ENCODE measurements around the gene ARHGEF28. TPM values are rescaled to one million over a fixed set of nuclear protein-coding genes. Genes with fewer than 3 reads are reported as not detected.

Gene ARHGEF28
- total RNA-seq, 4 donors from 2014 or later = 9.8 to 18.7 (median 18.6) TPM

DNA sequence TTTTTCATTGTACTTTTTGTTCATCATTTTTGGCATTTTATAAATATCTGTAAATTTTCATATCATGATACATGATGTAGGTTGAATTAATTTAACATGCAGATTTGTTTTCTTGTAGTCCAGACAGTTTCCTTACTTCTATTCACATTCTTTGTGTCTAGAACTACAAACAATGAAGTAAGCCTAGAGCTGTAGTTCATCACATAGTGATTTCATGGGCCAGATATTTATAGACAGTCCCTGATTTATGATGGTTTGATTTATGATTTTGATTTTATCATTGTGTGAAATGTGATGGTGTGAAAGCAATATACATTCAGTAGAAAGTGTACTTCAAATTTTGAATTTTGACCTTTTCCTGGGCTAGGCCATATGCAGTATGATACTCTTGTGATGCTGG is 139.0 kb downstream of the ARHGEF28 start:
- no peaks in the 10 kb centered on the region for H3K36me3 ChIP-seq
- no peaks in the 10 kb centered on the region for H3K9me3 ChIP-seq
- intact Hi-C loops (cut with DNase I; ENCODE audit: low total_unique reads) (no loop called here), in situ Hi-C loops (cut with MboI; ENCODE audit: low pct_ligation_motif_present in 1 of 4, low pct_unique_long_range_greater_than_20kb in 1 of 4, low sequenced_read_pairs in 3 of 4) (no loop called here)
- TF ChIP-seq, protein P1, sequence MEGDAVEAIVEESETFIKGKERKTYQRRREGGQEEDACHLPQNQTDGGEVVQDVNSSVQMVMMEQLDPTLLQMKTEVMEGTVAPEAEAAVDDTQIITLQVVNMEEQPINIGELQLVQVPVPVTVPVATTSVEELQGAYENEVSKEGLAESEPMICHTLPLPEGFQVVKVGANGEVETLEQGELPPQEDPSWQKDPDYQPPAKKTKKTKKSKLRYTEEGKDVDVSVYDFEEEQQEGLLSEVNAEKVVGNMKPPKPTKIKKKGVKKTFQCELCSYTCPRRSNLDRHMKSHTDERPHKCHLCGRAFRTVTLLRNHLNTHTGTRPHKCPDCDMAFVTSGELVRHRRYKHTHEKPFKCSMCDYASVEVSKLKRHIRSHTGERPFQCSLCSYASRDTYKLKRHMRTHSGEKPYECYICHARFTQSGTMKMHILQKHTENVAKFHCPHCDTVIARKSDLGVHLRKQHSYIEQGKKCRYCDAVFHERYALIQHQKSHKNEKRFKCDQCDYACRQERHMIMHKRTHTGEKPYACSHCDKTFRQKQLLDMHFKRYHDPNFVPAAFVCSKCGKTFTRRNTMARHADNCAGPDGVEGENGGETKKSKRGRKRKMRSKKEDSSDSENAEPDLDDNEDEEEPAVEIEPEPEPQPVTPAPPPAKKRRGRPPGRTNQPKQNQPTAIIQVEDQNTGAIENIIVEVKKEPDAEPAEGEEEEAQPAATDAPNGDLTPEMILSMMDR (IDR thresholded peaks at IDR 0.05) = no peak
- TF ChIP-seq EP300 (IDR thresholded peaks at IDR 0.05; ENCODE audit: low read depth) (no peak), POLR2A (IDR thresholded peaks at IDR 0.05) (no peak), POLR2AphosphoS5 (IDR thresholded peaks at IDR 0.05) (no peak)
- H3K27ac ChIP-seq = no peak overlapping the region
- no peak for DNase-seq
- H3K4me1 ChIP-seq = no peaks in the 10 kb centered on the region
- no peaks in the 10 kb centered on the region for H3K27me3 ChIP-seq
- no peak overlapping the region for H3K4me3 ChIP-seq

DNA sequence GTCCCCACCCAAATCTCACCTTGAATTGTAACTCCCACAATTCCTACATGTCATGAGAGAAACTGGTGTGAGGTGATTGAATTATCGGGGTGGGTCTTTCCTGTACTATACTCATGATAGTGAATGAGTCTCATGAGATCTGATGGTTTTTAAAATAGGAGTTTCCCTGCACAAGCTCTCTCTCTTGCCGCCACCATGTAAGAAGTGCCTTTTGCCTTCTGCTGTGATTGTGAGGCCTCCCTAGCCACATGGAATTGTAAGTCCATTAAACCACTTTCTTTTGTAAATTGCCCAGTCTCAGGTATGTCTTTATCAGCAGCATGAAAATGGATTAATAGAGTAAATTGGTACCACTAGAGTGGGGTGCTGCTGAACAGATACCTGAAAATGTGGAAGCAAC is 140.9 kb downstream of the ARHGEF28 start:
- Histone ChIP-seq H3K4me3 (no peak overlapping the region), H3K4me1 (no peaks in the 10 kb centered on the region), H3K36me3 (no peaks in the 10 kb centered on the region), H3K9me3 (no peaks in the 10 kb centered on the region), H3K27ac (no peak overlapping the region), H3K27me3 (no peaks in the 10 kb centered on the region)
- intact Hi-C loops (cut with DNase I; ENCODE audit: low total_unique reads) = no loop called here
- no peak for DNase-seq
- 93% methylated on average over 2 of the region's 2 CpGs; no CpG with 5 or more reads in 1 of the 2 donors for WGBS, 2 donors (ENCODE audit: low coverage in 1 of 2)
- in situ Hi-C loops (cut with MboI; ENCODE audit: low pct_ligation_motif_present in 1 of 4, low pct_unique_long_range_greater_than_20kb in 1 of 4, low sequenced_read_pairs in 3 of 4) = no loop called here
- TF ChIP-seq, protein P1 (IDR thresholded peaks at IDR 0.05) = no peak
- TF ChIP-seq POLR2A (IDR thresholded peaks at IDR 0.05) (no peak), EP300 (IDR thresholded peaks at IDR 0.05; ENCODE audit: low read depth) (no peak), POLR2AphosphoS5 (IDR thresholded peaks at IDR 0.05) (no peak)

DNA sequence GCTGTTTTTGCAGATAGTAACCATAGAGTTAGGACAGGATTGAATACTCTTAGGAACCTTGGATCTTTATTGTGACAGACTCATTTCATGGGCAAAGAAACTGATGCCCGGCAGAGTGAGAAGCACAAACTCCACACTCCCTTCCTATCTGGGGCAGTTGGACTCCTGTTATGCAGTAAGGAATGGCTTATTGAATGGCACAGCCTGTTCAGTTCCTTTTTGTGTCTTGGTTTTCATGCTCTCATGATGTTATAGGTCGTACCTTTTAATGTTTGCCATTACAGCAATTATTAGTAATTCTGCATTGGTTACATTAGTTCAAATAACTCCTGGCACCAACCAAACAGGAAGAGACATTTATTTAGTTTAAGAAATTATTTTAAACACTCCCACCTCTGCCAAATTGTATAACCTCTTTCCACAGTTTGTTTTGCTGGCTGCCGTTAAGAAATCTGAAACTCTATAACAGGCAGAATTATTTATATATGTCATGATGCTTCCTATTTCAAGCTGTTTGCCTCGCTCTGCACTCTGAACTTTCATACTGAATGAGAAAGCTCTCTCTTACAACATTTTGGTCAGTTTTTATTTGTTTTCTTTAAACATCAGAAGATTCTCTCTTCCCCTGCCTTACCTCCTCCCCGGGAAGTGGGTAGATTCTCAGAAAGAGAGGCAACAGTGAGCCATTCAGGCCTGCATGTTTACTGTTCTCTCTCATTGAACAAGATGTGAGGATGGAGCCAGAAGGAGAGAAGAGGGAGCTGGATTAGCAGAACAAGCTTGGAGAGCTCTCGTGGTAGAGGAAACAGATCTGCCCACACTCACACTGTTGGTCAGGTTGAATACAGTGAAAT is 144.4 kb downstream of the ARHGEF28 start:
- no peak for DNase-seq
- H3K9me3 ChIP-seq = no peaks in the 10 kb centered on the region
- TF ChIP-seq EP300 (IDR thresholded peaks at IDR 0.05; ENCODE audit: low read depth) (no peak), POLR2A (IDR thresholded peaks at IDR 0.05) (no peak), POLR2AphosphoS5 (IDR thresholded peaks at IDR 0.05) (no peak)
- TF ChIP-seq, protein P1 (IDR thresholded peaks at IDR 0.05) = no peak
- no peaks in the 10 kb centered on the region for H3K4me1 ChIP-seq
- in situ Hi-C loops (cut with MboI; ENCODE audit: low pct_ligation_motif_present in 1 of 4, low pct_unique_long_range_greater_than_20kb in 1 of 4, low sequenced_read_pairs in 3 of 4) = no loop called here
- WGBS, 2 donors (ENCODE audit: low coverage in 1 of 2) = 35 to 60% methylated on average over 3 to 6 of the region's 6 CpGs
- intact Hi-C loops (cut with DNase I; ENCODE audit: low total_unique reads) = no loop called here
- no peak overlapping the region for H3K4me3 ChIP-seq
- no peaks in the 10 kb centered on the region for H3K36me3 ChIP-seq
- H3K27ac ChIP-seq = no peak overlapping the region
- no peaks in the 10 kb centered on the region for H3K27me3 ChIP-seq

DNA sequence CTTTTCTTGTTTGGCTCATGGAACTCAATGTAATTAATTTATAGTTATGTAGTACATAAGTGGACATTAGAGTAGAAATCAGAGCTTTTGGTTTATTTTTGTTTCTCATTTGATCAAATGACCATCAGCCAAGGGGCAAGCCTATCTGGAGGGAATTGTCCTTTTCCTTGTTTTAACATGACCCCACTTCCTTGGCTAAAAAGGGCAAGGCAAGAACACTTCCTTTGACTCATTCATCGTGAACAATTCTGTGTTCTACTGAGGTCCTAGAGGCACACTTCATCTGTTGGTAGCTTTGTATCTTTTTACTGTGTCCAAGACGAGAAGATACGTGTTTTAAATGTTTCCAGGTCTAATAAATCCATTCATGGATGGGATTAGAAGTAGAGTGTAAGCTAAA is 148.9 kb downstream of the ARHGEF28 start:
- Histone ChIP-seq H3K4me1 (peaks cover 0 to 3% (median under 1%) of the 10 kb centered on the region in 4 donors), H3K36me3 (no peaks in the 10 kb centered on the region), H3K27ac (no peak overlapping the region), H3K9me3 (no peaks in the 10 kb centered on the region), H3K27me3 (no peaks in the 10 kb centered on the region), H3K4me3 (no peak overlapping the region)
- 80 to 83% methylated on average over 3 of the region's 3 CpGs for WGBS, 2 donors (ENCODE audit: low coverage in 1 of 2)
- no peak for DNase-seq
- no peak for TF ChIP-seq POLR2A (IDR thresholded peaks at IDR 0.05)
- TF ChIP-seq POLR2AphosphoS5 (IDR thresholded peaks at IDR 0.05) = no peak
- TF ChIP-seq, protein P1 (IDR thresholded peaks at IDR 0.05) = no peak
- TF ChIP-seq EP300 (IDR thresholded peaks at IDR 0.05; ENCODE audit: low read depth) = no peak
- in situ Hi-C loops (cut with MboI; ENCODE audit: low pct_ligation_motif_present in 1 of 4, low pct_unique_long_range_greater_than_20kb in 1 of 4, low sequenced_read_pairs in 3 of 4) (no loop called here), intact Hi-C loops (cut with DNase I; ENCODE audit: low total_unique reads) (no loop called here)
